Embryonic facial prominence (tissue), 1 donor: Measurements from ENCODE around the gene MAP3K14.
"Not testable (repeated sequence)": the region's sequence is repeated elsewhere in the genome, so short reads cannot be mapped to it uniquely, and the experiment has no call there.

Source experiments
- DNase-seq: peaks from one replicate; pipeline ENCODE4 v3.0.0-alpha.2; 2016; ENCODE audit errors: extremely low spot score

Gene MAP3K14

GRCh38 chr17:45302220-45302619, 14.6 kb downstream of the MAP3K14 start:
- not testable (repeated sequence) for DNase-seq

- no peak for DNase-seq
These were observed 15.1 kb downstream of the MAP3K14 start for GRCh38 chr17:45301674-45302073.

DNA sequence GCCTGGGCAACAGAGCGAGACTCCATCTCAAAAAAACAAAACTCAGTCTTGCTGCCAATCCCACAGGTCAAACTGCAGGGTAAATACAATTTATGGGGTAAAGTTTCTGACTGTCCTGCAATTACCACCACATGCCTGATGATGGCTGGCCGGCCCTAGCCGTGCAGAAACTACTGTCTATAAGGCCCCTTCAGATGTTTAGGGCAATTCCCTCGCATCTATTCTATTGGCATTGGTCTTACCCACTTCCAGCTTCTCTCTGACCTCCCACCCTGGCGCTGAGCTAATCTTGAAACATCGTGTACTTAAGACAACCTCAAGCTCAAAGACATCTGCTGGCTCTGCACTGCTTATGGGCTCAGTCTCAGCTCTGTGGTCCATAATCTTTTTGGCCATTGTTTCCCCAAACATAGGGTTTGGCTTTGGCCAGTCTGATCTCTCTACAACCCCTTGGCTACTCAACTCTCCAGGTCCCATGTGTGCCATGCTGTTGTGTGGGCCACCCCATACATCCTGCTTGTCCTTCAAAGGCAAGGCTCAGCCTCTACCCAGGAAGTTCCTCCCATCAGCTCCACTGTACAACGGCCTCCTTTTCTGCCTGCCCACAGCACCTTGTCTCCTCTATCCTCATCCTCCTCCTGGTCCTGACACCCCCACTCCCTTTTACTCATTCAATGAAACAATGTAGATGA, 16.6 kb downstream of the MAP3K14 start:
- DNase-seq, result no peak

GRCh38 chr17:45299361-45299760, 17.5 kb downstream of the MAP3K14 start:
- DNase-seq, result no peak

- DNase-seq, result no peak
These were observed 18.1 kb downstream of the MAP3K14 start for GRCh38 chr17:45298546-45299285.

- no peak for DNase-seq
These were observed 20.0 kb downstream of the MAP3K14 start for GRCh38 chr17:45296833-45297124.

GRCh38 chr17:45296003-45296832, 20.6 kb downstream of the MAP3K14 start:
- no peak for DNase-seq

DNA sequence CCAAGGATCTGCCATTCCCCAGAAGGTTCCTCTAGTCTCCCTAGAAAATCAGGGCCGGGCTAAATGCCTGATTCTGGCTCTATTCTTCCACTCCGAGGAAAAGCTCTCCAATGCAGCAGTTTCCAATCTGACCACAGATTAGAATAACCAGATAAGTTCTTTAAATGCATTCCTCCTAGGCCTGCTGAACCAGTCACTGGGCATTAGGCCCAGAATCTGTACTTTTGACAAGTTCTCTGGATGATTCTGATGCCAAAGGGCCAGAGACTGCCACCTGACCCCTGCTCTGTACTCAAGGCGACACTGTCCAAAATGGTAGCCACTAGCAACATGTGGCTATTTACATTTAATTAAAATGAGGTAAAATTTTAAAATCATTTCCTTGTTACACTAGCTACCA, 22.3 kb downstream of the MAP3K14 start:
- DNase-seq, result no peak

GRCh38 chr17:45293413-45294211, 23.2 kb downstream of the MAP3K14 start:
- no peak for DNase-seq

- DNase-seq, result no peak
These were observed 24.0 kb downstream of the MAP3K14 start for GRCh38 chr17:45292696-45293412.

GRCh38 chr17:45291171-45291805, 25.5 kb downstream of the MAP3K14 start:
- DNase-seq, result no peak

- DNase-seq, result no peak
These were observed 26.5 kb downstream of the MAP3K14 start for GRCh38 chr17:45290269-45290765.

DNA sequence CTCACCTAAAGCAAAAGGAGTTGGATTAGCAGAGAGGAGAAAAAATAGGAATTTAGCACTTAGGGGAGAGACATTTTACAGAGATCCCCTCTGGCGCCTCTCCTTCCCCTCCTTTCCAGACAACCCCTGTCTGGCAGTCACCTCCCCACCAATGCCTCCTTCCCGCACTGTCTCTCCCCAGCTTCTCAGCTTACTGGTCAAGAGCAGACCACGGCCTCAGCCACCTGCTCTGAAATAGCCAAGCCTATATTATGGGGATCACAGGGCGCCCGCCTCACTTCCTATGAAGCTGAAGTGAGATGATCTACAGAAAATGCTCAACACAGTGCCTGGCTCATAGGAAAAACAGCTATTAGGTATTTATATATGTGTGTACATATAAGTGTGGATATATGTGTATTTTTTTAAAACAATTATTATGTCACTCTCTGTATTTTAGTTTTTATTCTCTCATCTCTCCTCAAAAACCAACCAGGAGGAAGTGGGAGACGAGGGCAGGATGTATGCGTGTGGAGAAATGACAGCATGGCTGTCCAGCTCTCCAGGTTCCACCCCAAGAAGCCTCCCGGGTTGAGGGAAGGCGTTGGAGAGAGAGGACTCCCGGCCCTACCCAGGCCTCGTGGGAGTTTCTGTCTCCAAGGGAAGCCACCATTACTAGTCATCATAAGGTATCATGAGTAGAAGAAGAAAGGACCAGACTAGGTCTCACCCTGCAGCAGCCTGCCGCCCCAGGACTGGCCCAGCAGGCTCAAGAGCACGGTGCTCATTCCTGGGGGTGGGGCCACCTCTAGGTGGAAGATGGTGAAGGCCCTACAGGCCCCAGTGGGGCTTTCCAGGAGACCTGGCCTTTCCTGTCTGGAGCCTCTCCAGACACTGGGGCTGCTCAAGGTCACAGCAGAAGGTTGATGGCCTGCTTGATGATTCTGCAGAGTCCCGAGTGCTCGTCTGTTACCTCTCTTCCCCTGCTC, 27.2 kb downstream of the MAP3K14 start:
- no peak for DNase-seq

DNA sequence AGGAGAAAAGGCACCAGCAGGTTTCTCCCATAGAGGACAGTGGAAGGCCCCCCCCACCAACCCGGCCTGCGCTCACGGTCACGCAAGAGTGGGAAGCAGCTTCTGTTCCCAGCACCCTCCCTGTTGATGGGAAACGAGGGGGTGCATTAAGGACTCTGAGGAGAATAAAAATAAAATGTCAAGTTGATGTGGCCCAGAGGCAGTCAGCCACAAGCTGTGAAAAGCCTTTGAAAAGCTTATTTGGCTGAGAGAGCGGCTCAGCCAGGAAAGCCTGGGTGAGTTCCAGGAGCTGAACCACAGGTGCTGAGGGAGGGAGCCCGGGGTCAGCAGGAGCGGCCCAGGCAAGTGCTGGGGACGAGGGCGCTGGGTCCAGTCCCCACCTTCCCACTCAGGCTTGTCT, 28.0 kb downstream of the MAP3K14 start:
- DNase-seq, result no peak

DNA sequence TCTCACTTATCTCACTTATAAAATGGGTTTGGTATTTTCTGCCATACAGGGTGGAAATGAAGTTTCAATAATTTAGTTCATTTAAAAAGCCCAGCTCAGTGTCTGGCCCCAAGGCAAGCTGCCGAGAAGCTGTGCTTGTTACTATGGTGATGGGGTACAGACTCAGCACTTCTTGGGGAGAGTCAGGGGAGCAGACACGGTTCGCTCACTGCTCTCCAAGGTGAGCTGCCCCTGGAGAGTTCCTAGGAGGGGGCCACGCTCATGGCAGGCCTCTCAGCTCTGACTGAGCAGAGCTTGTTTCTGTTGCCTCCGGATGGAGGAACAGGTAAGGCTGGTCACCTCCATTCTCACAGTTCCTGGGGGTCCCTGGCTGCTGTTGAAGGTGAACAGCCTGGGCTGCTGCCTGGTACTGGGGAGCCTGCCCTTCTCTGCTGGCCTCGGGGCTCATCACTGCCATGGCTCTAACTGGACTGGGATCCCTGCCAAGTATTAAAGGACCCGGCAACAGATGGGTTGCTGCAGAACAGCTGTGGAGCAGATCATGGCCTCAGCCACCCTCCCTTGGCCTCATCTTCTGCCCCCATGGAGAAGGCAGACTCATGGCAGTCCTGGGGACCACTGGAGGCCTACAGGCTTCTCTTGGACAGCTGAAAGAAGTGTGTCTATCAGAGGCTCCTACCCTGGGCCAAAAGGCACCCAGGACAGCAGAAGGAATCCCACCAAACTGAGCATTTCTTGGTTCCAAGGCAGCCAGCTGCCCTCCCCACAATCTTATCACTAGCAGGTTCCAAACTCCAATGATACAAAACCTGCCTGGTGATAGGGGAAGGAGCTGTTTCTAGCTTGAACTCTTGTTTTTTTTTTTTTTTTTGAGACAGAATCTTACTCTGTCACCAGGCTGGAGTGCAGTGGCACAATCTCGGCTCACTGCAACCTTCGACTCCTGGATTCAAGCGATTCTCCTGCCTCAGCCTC, 29.0 kb downstream of the MAP3K14 start:
- no peak for DNase-seq

- DNase-seq, result no peak
These were observed 30.5 kb downstream of the MAP3K14 start for GRCh38 chr17:45286286-45286685.

GRCh38 chr17:45284176-45285140, 32.4 kb downstream of the MAP3K14 start:
- no peak for DNase-seq
